ENCODE results near the gene PTPRE. TPM values are rescaled to one million over a fixed set of nuclear protein-coding genes. Genes with fewer than 3 reads are reported as not detected.

The PTPRE gene
- total RNA-seq, 1 donor, result 0.09 TPM

DNA sequence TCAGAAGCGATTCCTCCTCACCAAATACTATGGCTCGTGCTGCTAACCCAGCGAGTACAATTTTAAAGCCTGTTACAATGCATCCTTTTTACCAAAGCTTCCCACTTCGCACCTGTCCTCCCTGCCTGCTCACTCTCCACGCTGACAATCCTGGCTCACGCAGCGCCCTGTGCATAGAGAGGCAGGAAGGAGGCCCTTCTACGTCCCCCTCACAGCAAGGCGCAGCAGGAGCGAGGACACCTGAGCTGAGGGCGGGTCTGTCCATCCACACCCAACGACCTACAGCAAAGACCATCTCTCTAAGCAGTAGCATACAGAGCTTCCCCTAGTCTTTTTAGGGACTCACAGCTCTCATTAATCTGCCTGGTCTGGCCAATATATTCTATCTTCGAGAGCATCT lies 173.3 kb downstream of the PTPRE start:
- no peak for DNase-seq (ENCODE audit: low read depth)
- TF ChIP-seq, protein P1, sequence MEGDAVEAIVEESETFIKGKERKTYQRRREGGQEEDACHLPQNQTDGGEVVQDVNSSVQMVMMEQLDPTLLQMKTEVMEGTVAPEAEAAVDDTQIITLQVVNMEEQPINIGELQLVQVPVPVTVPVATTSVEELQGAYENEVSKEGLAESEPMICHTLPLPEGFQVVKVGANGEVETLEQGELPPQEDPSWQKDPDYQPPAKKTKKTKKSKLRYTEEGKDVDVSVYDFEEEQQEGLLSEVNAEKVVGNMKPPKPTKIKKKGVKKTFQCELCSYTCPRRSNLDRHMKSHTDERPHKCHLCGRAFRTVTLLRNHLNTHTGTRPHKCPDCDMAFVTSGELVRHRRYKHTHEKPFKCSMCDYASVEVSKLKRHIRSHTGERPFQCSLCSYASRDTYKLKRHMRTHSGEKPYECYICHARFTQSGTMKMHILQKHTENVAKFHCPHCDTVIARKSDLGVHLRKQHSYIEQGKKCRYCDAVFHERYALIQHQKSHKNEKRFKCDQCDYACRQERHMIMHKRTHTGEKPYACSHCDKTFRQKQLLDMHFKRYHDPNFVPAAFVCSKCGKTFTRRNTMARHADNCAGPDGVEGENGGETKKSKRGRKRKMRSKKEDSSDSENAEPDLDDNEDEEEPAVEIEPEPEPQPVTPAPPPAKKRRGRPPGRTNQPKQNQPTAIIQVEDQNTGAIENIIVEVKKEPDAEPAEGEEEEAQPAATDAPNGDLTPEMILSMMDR (IDR thresholded peaks at IDR 0.05; ENCODE audit: insufficient read depth, low read length), result no peak
- H3K4me3 ChIP-seq (ENCODE audit: low read depth, low read length), result no peak overlapping the region

GRCh38 chr10:128080641-128081040 lies 173.7 kb downstream of the PTPRE start:
- TF ChIP-seq, protein P1 (IDR thresholded peaks at IDR 0.05; ENCODE audit: insufficient read depth, low read length), result no peak
- DNase-seq (ENCODE audit: low read depth), result no peak
- no peak overlapping the region for H3K4me3 ChIP-seq (ENCODE audit: low read depth, low read length)

DNA sequence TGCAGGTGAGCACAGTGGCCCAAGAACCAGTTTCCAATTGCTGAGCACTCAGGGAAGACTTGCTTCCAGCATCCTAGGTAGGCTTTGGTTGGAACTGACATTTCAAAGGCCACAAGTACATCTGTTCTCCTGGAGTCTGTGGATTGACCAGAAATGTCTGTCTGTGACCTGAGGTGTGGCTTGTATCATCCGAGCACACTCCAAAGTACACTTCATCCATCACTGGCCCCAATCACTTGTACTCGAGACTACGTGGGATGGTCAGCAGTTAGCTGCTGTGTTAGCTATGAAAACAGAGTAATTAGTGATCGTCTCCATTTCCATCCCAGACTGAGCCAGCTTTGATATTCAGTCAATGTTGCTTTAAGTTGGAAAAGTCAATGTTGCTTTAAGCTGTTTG lies 174.3 kb downstream of the PTPRE start:
- no peak for DNase-seq (ENCODE audit: low read depth)
- TF ChIP-seq, protein P1 (IDR thresholded peaks at IDR 0.05; ENCODE audit: insufficient read depth, low read length), result no peak
- no peak overlapping the region for H3K4me3 ChIP-seq (ENCODE audit: low read depth, low read length)

GRCh38 chr10:128081720-128082119 lies 174.8 kb downstream of the PTPRE start:
- TF ChIP-seq, protein P1 (IDR thresholded peaks at IDR 0.05; ENCODE audit: insufficient read depth, low read length), result no peak
- peak; percentile 12 for DNase-seq (ENCODE audit: low read depth)
- no peak overlapping the region for H3K4me3 ChIP-seq (ENCODE audit: low read depth, low read length)

GRCh38 chr10:128083191-128083895 lies 176.4 kb downstream of the PTPRE start:
- H3K4me3 ChIP-seq (ENCODE audit: low read depth, low read length), result no peak overlapping the region
- TF ChIP-seq, protein P1 (IDR thresholded peaks at IDR 0.05; ENCODE audit: insufficient read depth, low read length), result no peak
- no peak for DNase-seq (ENCODE audit: low read depth)

DNA sequence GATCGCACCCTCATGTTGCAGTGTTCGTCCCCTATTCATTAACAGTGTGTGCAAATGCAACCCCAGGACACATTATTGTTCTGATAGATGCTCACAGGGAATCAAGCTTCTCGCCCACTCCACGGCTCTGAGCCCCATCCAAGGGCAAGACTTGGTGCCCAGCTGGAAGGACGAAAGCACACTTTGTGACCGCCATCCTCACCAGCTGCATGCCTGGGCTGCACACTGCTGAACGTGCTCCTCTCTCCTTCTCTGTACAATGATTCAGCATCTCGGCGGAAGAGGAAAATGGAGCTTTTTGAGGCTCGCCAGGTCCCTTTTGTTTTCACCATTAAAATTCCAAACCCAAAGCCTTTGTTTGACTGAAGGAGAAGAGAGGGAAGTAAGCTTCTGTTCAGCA lies 177.5 kb downstream of the PTPRE start:
- TF ChIP-seq, protein P1 (IDR thresholded peaks at IDR 0.05; ENCODE audit: insufficient read depth, low read length), result no peak
- no peak for DNase-seq (ENCODE audit: low read depth)
- no peak overlapping the region for H3K4me3 ChIP-seq (ENCODE audit: low read depth, low read length)

DNA sequence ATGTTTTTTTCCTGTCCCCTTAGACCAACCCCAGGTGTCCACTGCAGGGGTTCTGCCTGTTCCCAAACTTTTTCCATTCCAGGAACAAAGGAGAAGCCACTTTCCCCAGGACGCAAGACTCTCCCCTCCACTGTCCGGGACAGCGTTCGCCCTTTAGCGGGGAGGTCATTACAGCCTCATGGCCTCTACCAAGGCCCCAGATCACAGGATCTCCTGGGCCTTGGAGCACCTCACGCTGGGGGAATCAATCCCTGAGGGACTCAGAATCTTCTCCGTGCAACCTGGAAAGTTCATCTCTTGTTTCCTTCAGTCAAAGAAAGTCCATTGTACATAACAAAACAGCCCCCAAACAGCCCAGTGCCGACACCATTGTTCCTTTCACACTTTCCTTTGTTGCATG lies 178.1 kb downstream of the PTPRE start:
- TF ChIP-seq, protein P1 (IDR thresholded peaks at IDR 0.05; ENCODE audit: insufficient read depth, low read length), result no peak
- no peak for DNase-seq (ENCODE audit: low read depth)
- H3K4me3 ChIP-seq (ENCODE audit: low read depth, low read length), result no peak overlapping the region

Data from fibroblast of the aortic adventitia (primary cell).